ENCODE data around the gene SLC2A13.
"Not testable (repeated sequence)": the region's sequence is repeated elsewhere in the genome, so short reads cannot be mapped to it uniquely, and the experiment has no call there.

Gene SLC2A13

DNA sequence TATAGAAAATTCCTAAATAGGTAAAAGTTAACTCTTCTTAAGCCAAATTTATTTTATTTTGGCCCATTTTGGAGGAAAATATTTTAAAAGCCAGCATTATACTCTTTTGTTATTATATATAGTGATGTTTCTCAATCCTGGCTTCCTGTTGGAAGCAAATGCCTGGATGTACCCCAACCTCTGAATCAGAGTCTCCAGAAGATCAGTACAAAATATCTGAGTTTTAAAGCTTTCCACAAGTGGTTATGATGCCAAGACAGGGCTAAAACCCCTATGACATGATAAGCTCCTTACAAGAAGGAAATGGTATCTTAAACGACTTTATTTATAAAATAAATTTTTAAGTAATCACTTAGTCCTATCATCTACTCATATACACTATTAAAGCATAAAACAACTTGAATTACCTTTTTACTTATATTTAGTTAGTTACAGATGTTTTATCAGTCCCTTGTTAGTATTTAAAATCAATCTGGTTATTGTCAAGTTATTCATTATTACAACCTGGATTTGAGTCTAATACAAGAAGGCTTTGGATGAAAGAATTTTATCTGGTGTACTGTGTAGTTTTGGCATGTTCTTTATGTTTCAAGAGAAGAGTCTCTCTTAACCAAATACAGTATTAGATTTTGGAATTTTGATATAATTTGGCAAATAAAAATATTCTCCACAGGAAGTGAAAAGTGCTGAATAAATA, 238.1 kb downstream of the SLC2A13 start:
- no peak for DNase-seq (ENCODE audit: low spot score)

GRCh38 chr12:39866135-39866534, 239.7 kb downstream of the SLC2A13 start:
- DNase-seq (ENCODE audit: low spot score) = no peak

DNA sequence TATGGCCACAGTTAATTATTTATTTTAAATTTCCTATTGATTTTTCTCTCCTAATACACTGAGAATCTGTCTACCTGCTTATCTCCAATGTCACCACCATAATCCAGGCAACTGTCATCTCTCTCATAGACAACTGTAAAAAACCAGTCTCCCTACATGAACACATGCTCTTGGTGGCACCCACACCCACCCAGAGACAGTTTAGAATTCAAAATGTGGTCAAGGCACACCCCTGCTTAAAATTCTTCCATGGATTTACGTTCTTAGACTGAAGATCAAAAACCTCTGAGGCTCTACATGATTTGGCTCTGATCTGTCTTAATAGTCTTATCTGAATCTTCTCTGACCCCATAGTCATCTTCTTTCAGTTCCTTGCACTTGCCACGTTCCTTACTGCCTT, 245.2 kb downstream of the SLC2A13 start:
- DNase-seq (ENCODE audit: low spot score) = no peak

DNA sequence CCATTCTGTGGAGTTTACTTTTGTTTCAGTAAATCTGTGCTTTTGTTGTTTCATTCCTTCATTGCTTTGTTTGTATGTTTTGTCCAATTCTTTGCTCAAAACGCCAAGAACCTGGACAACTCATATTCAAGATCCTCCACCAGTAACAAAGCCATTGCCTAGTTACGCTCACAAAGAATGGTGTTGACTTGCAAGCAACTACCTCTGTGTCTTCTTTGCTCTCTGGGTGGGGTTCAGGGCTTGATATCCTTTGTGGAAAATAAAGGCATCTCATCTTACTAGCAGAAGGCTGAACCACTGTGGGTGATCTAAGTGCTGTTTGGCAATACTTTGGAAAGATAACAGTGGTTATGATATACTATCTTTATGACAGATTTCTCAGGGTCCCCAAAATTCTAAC, 252.9 kb downstream of the SLC2A13 start:
- no peak for DNase-seq (ENCODE audit: low spot score)

GRCh38 chr12:39852346-39852745, 253.5 kb downstream of the SLC2A13 start:
- DNase-seq (ENCODE audit: low spot score) = no peak

- not testable (repeated sequence) for DNase-seq (ENCODE audit: low spot score)
Measured at GRCh38 chr12:39848218-39848617, 257.7 kb downstream of the SLC2A13 start.

- no peak for DNase-seq (ENCODE audit: low spot score)
Measured at GRCh38 chr12:39846971-39847650, 258.8 kb downstream of the SLC2A13 start.

DNA sequence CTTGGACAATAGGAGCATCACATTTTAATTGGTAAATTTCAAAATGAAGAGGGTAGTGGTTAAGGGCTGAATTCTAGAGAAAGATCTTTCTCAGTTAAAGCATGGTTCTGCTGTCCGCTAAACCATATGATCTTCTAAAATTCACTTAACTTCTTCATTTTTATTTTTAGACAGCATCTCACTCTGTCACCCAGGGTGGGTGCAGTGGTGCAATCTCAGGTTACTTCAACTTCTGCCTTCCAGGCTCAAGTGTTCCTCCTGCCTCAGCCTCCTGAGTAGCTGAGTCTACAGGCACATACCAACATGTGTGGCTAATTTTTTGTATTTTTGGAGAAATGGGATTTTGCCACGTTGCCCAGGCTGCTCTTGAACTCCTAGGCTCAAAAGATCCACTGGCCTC, 259.6 kb downstream of the SLC2A13 start:
- DNase-seq (ENCODE audit: low spot score) = no peak

GRCh38 chr12:39840422-39840821, 265.5 kb downstream of the SLC2A13 start:
- no peak for DNase-seq (ENCODE audit: low spot score)

GRCh38 chr12:39839072-39839471, 266.8 kb downstream of the SLC2A13 start:
- DNase-seq (ENCODE audit: low spot score) = no peak

GRCh38 chr12:39835517-39836489, 270.1 kb downstream of the SLC2A13 start:
- DNase-seq (ENCODE audit: low spot score) = no peak

DNA sequence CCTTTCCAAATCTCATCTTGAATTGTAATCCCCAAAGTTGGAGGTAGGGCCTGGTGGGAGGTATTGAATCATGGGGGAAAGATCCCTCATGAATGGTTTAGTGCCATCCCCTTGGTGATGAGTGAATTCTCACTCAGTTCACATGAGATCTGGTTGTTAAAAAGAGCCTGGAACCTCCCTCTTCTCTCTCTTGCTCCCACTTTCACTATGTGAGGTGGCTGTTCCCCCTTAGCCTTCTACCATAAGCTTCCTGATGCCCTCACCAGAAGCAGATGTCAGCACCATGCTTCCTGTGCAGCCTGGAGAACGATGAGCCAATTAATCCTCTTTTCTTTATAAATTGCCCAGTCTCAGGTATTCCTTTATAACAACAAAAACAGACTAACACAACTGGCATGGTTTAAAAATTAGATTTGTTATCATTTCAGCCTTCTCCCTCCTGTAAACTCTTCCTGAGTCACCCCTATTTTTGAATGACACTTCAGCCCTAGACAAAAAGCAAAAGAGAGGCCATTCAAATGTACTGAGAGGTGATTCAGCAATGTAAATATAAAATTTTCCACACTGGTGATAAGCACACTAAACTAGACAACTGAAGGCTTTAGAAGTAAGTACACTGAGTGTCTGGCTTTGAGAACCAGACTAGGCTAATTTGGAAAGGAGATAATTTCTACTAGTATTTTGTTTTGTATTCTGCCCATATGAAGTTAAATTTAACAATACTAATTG, 274.1 kb downstream of the SLC2A13 start:
- no peak for DNase-seq (ENCODE audit: low spot score)

DNA sequence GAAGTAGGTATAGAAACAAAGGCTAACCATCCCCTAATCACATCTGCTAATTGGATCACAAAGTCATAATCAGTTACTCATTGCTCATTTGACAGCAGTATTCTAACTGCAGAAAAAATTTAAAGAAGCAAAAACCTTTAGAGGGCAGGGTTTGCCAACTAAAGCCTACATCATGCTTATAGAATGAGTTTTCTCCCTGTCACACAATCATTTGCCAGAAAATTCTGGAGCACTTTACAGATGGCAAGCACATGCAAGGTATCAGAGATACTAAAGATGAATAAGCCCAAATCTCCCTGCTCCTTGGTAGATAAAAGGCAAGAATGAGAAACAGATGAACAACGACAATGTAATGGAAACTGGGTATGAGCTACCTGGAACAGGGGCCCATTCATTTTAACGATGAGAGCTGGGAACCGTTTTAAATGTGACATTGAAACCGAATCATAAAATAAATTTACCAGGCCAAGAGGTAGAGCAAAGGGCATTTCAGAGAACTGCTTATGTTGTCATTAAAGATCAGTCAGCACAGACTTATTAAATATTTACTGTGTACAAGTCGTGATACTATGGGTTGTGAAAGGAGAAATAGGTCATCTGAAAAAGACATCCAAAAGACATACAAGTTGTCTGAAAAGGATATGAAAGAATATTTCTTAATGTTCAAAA, 274.9 kb downstream of the SLC2A13 start:
- no peak for DNase-seq (ENCODE audit: low spot score)

GRCh38 chr12:39830171-39830570, 275.7 kb downstream of the SLC2A13 start:
- no peak for DNase-seq (ENCODE audit: low spot score)

- DNase-seq (ENCODE audit: low spot score) = no peak
Measured at GRCh38 chr12:39824505-39825212, 281.2 kb downstream of the SLC2A13 start.

GRCh38 chr12:39816671-39817185, 289.2 kb downstream of the SLC2A13 start:
- DNase-seq (ENCODE audit: low spot score) = no peak

GRCh38 chr12:39815746-39816145, 290.1 kb downstream of the SLC2A13 start:
- no peak for DNase-seq (ENCODE audit: low spot score)

- DNase-seq (ENCODE audit: low spot score) = no peak
Measured at GRCh38 chr12:39814626-39815025, 291.3 kb downstream of the SLC2A13 start.

- DNase-seq (ENCODE audit: low spot score) = no peak
Measured at GRCh38 chr12:39813776-39814175, 292.1 kb downstream of the SLC2A13 start.

- not testable (repeated sequence) for DNase-seq (ENCODE audit: low spot score)
Measured at GRCh38 chr12:39812456-39812855, 293.4 kb downstream of the SLC2A13 start.
